NB4 (cell line): ENCODE data around the gene RAD51B.

ENCODE experiments used
- DNase-seq: peaks from one replicate; pipeline ENCODE4 v3.0.0; 2010; ENCODE audit warnings: low read depth
- H3K4me3 ChIP-seq: one replicate; pipeline ENCODE4 v1.5.1; 2011; ENCODE audit warnings: mild to moderate bottlenecking, low read depth, low read length, moderate library complexity
- CTCF ChIP-seq: IDR thresholded peaks from one replicate; pipeline ENCODE4 v1.5.1; 2012; ENCODE audit warnings: low read depth, low read length
- MAX ChIP-seq: IDR thresholded peaks from 2 replicates; pipeline ENCODE4 v1.6.1; 2011; ENCODE audit warnings: low read depth, low read length
- MYC ChIP-seq: IDR thresholded peaks from 2 replicates; pipeline ENCODE4 v1.6.1; 2011; ENCODE audit warnings: low read depth, low read length
- POLR2A ChIP-seq: IDR thresholded peaks from 2 replicates; pipeline ENCODE4 v1.6.1; 2011; ENCODE audit warnings: mild to moderate bottlenecking; ENCODE audit not compliant: insufficient read length; ENCODE audit errors: extremely low read depth

RAD51B gene

GRCh38 chr14:68416171-68416570 lies 596.6 kb downstream of the RAD51B start:
- no peak for DNase-seq
- TF ChIP-seq MAX (no peak), POLR2A (no peak), MYC (no peak), CTCF (no peak)
- no peak overlapping the region for H3K4me3 ChIP-seq

- H3K4me3 ChIP-seq, result no peak overlapping the region
- no peak for DNase-seq
- TF ChIP-seq CTCF, result no peak
- no peak for TF ChIP-seq MYC
- TF ChIP-seq MAX, result no peak
- no peak for TF ChIP-seq POLR2A
These were observed 597.6 kb downstream of the RAD51B start for GRCh38 chr14:68417009-68417650.

GRCh38 chr14:68418174-68419118 lies 598.9 kb downstream of the RAD51B start:
- H3K4me3 ChIP-seq, result no peak overlapping the region
- no peak for DNase-seq
- TF ChIP-seq MYC (no peak), POLR2A (no peak), MAX (no peak), CTCF (no peak)

GRCh38 chr14:68420350-68420749 lies 600.8 kb downstream of the RAD51B start:
- no peak for TF ChIP-seq CTCF
- TF ChIP-seq POLR2A, result no peak
- TF ChIP-seq MAX, result no peak
- TF ChIP-seq MYC, result no peak
- no peak overlapping the region for H3K4me3 ChIP-seq
- DNase-seq, result no peak

- TF ChIP-seq POLR2A, result no peak
- TF ChIP-seq MYC, result no peak
- no peak overlapping the region for H3K4me3 ChIP-seq
- no peak for DNase-seq
These were observed 601.5 kb downstream of the RAD51B start for GRCh38 chr14:68421116-68421515.

- TF ChIP-seq MYC (no peak), MAX (no peak), CTCF (no peak), POLR2A (no peak)
- DNase-seq, result no peak
- H3K4me3 ChIP-seq, result no peak overlapping the region
These were observed 604.1 kb downstream of the RAD51B start for GRCh38 chr14:68423686-68424085.
